GM19463 (cell line): ENCODE data around the gene CNOT6.

Experiments used
- ATAC-seq: cut with Tn5 transposase; IDR thresholded peaks from one replicate; pipeline ENCODE4 v1.9.1; 2021; ENCODE audit warnings: mild to moderate bottlenecking, moderate library complexity; ENCODE audit not compliant: unreplicated experiment

The CNOT6 gene

GRCh38 chr5:180613814-180614188 is 119.6 kb downstream of the CNOT6 start:
- no peak for ATAC-seq

- no peak for ATAC-seq
Observed at GRCh38 chr5:180618487-180618828, 124.3 kb downstream of the CNOT6 start.

- no peak for ATAC-seq
Observed at GRCh38 chr5:180618829-180619562, 124.8 kb downstream of the CNOT6 start.

GRCh38 chr5:180619563-180619915 is 125.4 kb downstream of the CNOT6 start:
- no peak for ATAC-seq

DNA sequence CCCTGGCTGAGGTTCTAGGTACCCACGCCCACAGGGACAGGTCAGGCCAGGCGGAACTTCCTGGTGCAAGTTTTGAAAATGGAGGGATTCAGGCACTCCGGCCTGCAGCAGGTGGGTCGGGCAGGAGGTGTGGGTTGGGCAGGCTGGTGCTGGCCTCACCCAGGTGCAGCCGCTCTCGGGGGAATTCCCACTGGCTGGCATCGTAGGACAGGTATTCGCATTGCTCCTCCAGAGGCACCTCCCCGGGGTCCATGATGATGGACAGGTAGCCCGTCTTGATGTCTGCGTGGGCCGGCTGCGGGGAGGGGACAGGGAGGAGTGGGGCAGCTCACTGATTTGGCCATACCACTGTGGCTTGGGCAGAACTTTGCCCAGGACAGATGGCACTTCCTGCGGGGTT is 125.8 kb downstream of the CNOT6 start:
- ATAC-seq: no peak

- ATAC-seq: no peak
Observed at GRCh38 chr5:180621311-180621710, 127.1 kb downstream of the CNOT6 start.

DNA sequence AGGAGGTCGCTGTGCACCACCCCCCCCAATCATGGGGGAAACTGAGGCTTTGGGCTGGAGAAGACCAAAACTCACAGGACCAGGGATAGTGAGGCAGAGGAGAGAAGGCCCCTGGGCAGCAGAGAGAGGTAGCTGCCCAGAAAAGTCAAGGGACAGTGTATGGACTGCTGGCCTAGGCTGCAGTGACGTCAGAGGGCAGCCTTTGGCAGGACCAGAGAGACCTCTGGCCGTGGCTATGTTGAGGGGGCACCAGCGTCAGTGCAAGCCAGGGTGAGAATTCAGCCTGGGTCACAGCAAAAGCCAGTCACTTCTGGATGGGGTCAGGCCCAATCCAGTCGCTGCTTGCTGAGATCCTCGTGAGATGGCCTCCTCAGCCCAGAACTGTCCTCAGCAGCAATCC is 128.7 kb downstream of the CNOT6 start:
- ATAC-seq: no peak

DNA sequence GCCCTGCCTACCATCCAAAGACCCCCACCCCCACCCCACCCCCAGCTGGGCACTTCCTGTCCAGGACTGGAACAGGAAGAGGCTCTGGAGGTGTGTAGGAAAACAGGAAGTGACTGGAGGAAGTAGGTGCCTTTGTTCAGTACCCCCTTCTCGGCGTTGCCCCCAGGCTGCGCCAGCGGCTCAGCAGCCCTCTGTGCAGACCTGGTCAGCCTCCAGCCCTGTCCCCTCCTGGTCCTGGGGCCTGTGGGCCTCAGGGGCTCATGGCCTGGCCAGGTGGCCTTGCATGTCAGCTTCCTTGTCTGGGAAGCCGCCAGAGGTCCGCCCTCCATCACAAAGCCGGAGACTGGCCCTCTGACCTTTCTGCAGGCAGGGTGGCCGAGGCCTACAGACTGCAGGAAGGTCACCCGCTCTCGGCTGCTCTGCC is 129.2 kb downstream of the CNOT6 start:
- no peak for ATAC-seq

- no peak for ATAC-seq
Observed at GRCh38 chr5:180623844-180624243, 129.7 kb downstream of the CNOT6 start.

DNA sequence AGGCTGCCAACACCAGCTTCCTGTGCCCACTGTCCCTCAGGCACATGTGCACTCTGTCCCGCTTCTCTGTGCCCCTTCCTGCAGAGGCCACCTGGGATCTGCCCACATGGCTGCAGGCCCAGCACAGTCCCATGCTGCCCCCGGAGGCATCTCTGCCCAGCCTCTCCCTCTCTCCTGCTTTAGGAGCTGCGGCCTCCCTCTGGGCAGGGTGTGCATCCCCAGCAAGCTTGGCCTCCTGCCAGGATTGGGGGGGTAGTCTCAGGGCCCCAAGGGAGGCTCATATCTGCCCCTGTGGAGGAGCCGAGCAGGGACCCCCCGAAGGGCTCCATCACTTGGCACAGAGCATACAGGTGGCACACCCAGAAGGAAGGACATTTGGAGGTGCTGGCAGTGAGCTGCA is 130.4 kb downstream of the CNOT6 start:
- ATAC-seq: no peak

GRCh38 chr5:180625125-180625790 is 131.1 kb downstream of the CNOT6 start:
- no peak for ATAC-seq

GRCh38 chr5:180625791-180626660 is 131.8 kb downstream of the CNOT6 start:
- ATAC-seq: no peak

DNA sequence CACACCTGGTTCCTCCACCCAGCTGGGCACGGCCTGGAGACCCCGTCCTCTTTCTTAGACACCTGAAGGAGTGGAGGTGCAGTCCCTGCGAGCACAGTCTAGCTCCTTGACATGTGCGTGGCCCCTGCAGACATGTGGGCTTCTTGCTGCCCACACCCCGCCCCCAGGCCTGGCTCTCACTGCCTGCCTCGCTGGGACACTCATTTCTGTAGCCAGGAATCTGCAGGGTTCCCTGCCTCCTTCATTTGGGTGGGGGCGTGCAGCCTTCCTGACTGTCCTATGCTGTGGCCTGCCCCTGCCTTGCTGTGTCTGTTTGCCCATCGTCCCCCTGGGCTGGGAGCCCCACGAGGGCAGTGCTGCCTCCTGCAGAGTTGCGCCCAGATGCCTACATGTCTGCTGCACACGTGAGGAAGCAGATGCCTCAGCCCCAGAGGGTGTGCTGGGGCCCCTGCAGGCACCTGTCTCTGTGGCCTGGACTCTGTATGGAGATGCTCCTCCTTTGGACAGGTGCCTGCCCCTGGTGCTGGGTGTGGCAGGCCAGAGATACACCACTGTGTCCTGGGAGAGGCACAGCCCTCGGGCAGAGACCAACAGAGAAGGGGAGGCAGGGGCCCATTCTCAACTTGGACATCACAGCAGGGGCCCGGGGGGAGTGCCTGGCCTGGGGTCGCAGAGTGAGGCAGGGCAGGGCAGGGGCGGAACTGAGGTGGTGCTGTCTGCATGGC is 132.6 kb downstream of the CNOT6 start:
- ATAC-seq: no peak

DNA sequence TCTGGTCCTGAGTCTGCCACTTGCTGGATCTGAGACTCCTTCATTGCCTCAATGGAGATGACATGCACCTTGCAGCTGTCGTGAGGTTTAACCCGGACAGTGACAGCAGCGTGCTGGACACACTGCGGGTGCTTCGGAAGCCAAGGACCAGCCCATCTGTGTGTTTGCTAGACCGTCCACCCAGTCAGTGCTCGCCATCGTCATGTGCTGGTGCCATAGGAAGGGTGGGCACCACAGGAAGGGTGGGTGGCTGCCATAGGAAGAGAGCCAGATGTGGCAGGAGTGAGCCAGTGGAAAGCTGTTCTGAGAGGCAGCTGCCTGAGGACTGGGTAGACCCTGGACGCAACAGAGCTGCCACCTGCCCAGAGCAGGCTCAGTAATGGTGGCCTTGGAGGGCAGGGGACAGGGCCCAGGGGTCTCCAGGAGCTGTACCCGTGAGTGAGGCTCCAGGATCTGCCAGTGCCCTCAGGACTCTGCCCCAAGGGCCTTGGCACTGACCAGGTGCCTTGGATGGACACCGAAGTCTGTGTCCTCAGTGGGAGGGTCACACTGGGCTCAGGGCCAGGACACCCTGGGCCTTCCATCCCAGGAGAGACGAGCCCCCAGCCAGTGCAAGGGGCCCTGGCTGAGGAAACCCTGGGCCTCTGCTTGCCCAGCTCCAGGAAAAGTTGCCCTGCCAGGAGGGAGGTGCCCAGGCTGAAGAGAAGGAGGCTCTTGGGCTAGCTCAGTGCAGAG is 133.4 kb downstream of the CNOT6 start:
- ATAC-seq: no peak
